RWPE2 (cell line): Measurements from ENCODE around the gene SSBP4.

Experiments used
- ATAC-seq: fragments of 200-7000 bp; cut with Tn5 transposase; 3 replicates; pipeline ENCODE4 v1.9.1; 2021; ENCODE audit warnings: low read depth
- DNase-seq: peaks from one replicate; pipeline ENCODE4 v3.0.0-alpha.2; 2020; ENCODE audit warnings: low spot score
- H3K27ac ChIP-seq: fragments of 450-650 bp; 2 replicates; pipeline ENCODE4 v1.5.1; 2017; ENCODE audit warnings: mild to moderate bottlenecking; ENCODE audit not compliant: poor library complexity, severe bottlenecking
- H3K27me3 ChIP-seq: fragments of 250-450 bp; sonication (Bioruptor Pico); 2 replicates; pipeline ENCODE4 v1.5.1; 2021; ENCODE audit warnings: mild to moderate bottlenecking, moderate library complexity; ENCODE audit not compliant: insufficient read depth, poor library complexity, severe bottlenecking
- H3K36me3 ChIP-seq: fragments of 250-450 bp; sonication (Bioruptor Pico); 2 replicates; pipeline ENCODE4 v1.5.1; 2020; ENCODE audit warnings: low read depth, mild to moderate bottlenecking, moderate library complexity
- H3K4me1 ChIP-seq: fragments of 250-450 bp; sonication (Bioruptor Pico); 2 replicates; pipeline ENCODE4 v1.5.1; 2021; ENCODE audit warnings: mild to moderate bottlenecking, moderate library complexity; ENCODE audit not compliant: insufficient read depth, poor library complexity, severe bottlenecking
- H3K4me3 ChIP-seq: fragments of 250-450 bp; sonication (Bioruptor Pico); 2 replicates; pipeline ENCODE4 v1.5.1; 2021; ENCODE audit warnings: mild to moderate bottlenecking, moderate library complexity; ENCODE audit not compliant: severe bottlenecking
- H3K9me3 ChIP-seq: fragments of 250-450 bp; sonication (Bioruptor Pico); 2 replicates; pipeline ENCODE4 v1.5.1; 2021; ENCODE audit warnings: mild to moderate bottlenecking, moderate library complexity; ENCODE audit not compliant: severe bottlenecking
- CTCF ChIP-seq: fragments of 450-650 bp; IDR thresholded peaks from one replicate; pipeline ENCODE4 v1.5.1; 2017; ENCODE audit warnings: mild to moderate bottlenecking, moderate library complexity; ENCODE audit not compliant: poor library complexity, severe bottlenecking

The SSBP4 gene

DNA sequence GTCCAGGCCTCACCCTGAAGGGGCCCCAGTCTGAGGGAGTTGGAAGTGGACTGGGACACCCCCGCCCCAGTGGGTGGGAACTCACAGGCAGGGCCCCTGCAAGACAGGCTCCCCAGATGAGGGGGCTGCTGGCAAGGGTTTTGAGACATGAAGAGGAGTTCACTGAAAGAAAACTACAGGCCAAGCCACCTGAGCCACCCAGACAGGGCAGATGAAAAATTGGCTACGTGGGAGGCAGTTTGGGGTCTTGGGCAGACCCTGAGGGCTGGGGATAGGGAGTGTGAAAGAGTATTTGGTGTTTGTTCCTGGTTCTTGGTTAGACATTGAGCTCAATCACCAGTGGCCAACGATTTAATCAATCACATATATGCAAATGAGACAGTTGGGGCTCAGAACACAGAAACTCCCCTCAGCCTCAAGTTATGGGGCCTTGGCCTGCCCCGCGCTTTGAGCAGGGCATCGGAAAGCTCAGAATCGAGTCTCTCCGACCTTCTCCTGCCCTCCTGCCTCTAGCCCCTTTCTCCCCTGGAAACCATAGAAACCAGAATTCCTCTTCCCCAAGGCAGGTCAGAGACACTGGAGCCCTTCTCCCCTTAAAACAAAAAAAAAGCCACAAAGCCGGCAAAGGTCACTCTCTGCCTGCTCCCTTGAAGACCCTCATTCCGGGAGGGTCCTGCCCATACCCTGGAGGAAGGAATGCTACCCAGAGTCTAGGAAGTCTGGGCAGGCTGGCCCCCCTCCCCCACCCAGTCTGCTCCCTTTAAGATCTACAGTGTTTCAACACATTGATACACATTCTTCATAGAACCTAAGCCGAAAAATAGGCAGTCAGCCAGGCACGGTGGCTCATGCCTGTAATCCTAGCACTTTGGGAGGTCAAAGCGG is 20.1 kb downstream of the SSBP4 start:
- H3K4me3 ChIP-seq = no peak overlapping the region
- H3K27me3 ChIP-seq = no peaks in the 10 kb centered on the region
- peak; percentile 2; the same call in 1 of the 3 replicates for ATAC-seq
- DNase-seq = no peak
- no peaks in the 10 kb centered on the region for H3K9me3 ChIP-seq
- no peak for TF ChIP-seq CTCF
- H3K4me1 ChIP-seq = peaks cover 15% of the 10 kb centered on the region
- peaks cover 15% of the 10 kb centered on the region for H3K36me3 ChIP-seq
- H3K27ac ChIP-seq = peak overlapping the region; percentile 40

DNA sequence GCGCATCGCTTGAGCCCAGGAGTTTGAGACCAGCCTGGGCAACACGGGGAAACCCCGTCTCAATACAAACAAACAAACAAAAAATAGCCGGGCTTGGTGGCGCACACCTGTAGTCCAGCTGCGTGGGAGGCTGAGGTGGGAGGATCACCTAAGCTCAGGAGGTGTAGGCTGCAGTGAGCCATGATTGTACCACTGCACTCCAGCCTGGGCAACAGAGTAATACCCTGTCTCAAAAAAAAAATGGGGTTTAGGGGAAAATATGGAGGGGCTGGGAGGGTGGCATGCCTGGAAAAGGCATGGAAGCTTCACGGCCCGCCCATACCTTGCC is 20.7 kb downstream of the SSBP4 start:
- TF ChIP-seq CTCF = no peak
- H3K36me3 ChIP-seq = peaks cover 21% of the 10 kb centered on the region
- H3K4me1 ChIP-seq = peaks cover 15% of the 10 kb centered on the region
- no peaks in the 10 kb centered on the region for H3K9me3 ChIP-seq
- ATAC-seq = no peak
- no peak for DNase-seq
- peak overlapping the region; percentile 40 for H3K27ac ChIP-seq
- no peaks in the 10 kb centered on the region for H3K27me3 ChIP-seq
- H3K4me3 ChIP-seq = no peak overlapping the region

DNA sequence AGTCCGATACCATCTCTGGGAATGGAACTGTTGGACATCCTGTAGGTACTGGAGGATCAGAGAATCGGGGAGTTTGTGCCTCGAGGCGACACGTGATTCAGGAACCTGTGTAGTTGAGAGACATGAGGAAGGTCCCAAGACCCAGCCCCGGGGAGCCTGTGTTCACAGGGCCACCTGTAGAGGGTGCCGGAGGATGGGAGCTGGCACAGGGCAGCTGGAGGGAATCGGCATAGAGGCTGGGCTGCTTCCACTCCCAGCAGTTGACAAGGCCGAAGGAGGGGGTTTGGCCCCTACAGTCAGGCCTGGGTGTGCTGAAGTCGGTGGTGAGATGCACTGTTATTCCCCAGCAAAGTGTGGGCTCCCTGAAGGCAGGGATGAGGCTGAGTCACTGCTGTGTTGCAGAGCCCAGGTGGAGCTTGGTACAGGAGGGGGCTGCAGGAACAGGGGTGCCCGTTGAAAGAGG is 21.2 kb downstream of the SSBP4 start:
- DNase-seq (no peak), ATAC-seq (peak; percentile 12)
- H3K4me3 ChIP-seq = no peak overlapping the region
- H3K4me1 ChIP-seq = peaks cover 15% of the 10 kb centered on the region
- no peaks in the 10 kb centered on the region for H3K9me3 ChIP-seq
- H3K27me3 ChIP-seq = no peaks in the 10 kb centered on the region
- peak; percentile 18 for TF ChIP-seq CTCF
- peaks cover 24% of the 10 kb centered on the region for H3K36me3 ChIP-seq
- H3K27ac ChIP-seq = peak overlapping the region; percentile 40

- Histone ChIP-seq H3K4me1 (peaks cover 15% of the 10 kb centered on the region), H3K27me3 (no peaks in the 10 kb centered on the region), H3K36me3 (peaks cover 31% of the 10 kb centered on the region), H3K4me3 (no peak overlapping the region), H3K9me3 (no peaks in the 10 kb centered on the region), H3K27ac (no peak overlapping the region)
- no peak for ATAC-seq
- DNase-seq = no peak
- TF ChIP-seq CTCF = no peak
These were observed 22.0 kb downstream of the SSBP4 start for GRCh38 chr19:18440936-18441803.
